ENCODE measurements around the gene LDLRAD4. TPM values are rescaled to one million over a fixed set of nuclear protein-coding genes. Genes with fewer than 3 reads are reported as not detected.

LDLRAD4 gene
- total RNA-seq, 4 donors from 2014 or later: 23.9 to 38.3 (median 27.0) TPM

DNA sequence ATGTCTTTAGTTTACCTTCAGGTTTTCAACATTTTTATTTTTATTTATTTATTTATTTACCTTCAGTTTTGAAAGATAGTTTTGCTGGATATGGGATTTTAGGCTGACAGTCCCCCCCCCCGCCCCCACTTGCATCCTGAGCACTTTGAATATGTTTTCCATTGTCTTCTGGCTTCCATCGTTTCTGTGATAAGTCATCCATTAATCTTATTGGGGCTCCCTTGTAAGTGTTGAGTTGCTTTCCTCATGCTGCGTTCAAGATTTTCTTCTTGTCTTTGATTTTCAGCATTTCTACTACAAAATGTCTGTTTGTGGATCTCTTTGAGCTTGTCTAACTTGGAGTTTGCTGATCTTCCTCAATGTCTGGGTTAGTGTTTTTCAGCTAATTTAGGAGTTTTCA lies 19.4 kb upstream of the LDLRAD4 start:
- DNase-seq (ENCODE audit: low spot score) (no peak), ATAC-seq (ENCODE audit: low FRiP score) (no peak)
- TF ChIP-seq CTCF (IDR thresholded peaks at IDR 0.05): no peak

DNA sequence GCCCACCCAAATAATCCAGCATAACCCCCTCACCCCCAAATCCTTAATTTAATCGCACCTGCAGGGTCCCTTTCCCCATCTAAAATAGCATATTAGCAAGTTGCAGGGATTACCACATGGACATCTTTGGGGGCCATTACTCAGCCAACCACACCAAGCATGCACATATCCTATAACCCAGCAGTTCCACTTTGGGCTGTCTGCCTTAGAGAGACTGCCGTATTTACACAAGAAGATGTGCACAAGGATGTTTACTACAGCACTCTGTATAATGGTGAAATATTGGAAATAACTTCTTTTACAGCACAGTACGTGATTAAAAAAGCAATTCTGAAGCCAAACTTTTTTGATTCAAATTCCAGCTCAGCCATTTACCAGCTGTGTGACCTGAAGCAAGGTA lies 17.3 kb upstream of the LDLRAD4 start:
- no peak for DNase-seq (ENCODE audit: low spot score)
- no peak for TF ChIP-seq CTCF (IDR thresholded peaks at IDR 0.05)
- no peak for ATAC-seq (ENCODE audit: low FRiP score)

- ATAC-seq (ENCODE audit: low FRiP score) (no peak), DNase-seq (ENCODE audit: low spot score) (no peak)
- TF ChIP-seq CTCF (IDR thresholded peaks at IDR 0.05): no peak
Measured at GRCh38 chr18:13202571-13202970, 16.0 kb upstream of the LDLRAD4 start.

GRCh38 chr18:13206301-13206700 lies 12.3 kb upstream of the LDLRAD4 start:
- TF ChIP-seq CTCF (IDR thresholded peaks at IDR 0.05): no peak
- ATAC-seq (ENCODE audit: low FRiP score) (no peak), DNase-seq (ENCODE audit: low spot score) (no peak)

- ATAC-seq (ENCODE audit: low FRiP score) (no peak), DNase-seq (ENCODE audit: low spot score) (no peak)
- TF ChIP-seq CTCF (IDR thresholded peaks at IDR 0.05): no peak
Measured at GRCh38 chr18:13207294-13207693, 11.3 kb upstream of the LDLRAD4 start.

DNA sequence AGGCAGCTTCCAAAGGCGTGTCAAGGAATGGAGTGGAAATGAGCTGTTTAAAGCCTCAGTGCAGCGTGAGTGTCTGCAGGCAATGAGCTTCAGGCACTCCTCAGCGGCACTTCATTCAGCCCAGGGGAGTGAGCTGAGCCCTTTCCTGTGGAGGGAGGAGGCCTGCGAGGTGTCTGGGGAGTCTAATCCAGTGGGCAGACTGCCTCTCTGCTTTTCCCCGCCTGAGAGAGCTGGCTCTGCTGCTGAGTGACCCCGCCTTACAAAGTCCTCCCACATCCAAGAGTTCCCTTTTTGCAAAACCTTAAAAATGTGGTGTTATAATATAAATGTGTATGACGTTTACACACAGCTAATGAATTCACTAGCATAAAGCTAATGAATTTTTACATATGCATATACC lies 7.0 kb upstream of the LDLRAD4 start:
- ATAC-seq (ENCODE audit: low FRiP score): no peak
- no peak for TF ChIP-seq CTCF (IDR thresholded peaks at IDR 0.05)
- DNase-seq (ENCODE audit: low spot score): no peak

- DNase-seq (ENCODE audit: low spot score): no peak
- no peak for TF ChIP-seq CTCF (IDR thresholded peaks at IDR 0.05)
- no peak for ATAC-seq (ENCODE audit: low FRiP score)
Measured at GRCh38 chr18:13213036-13213795, 5.3 kb upstream of the LDLRAD4 start.
